Endothelial cell (in vitro differentiated cells): ENCODE results near the gene TFEB. TPM values are rescaled to one million over a fixed set of nuclear protein-coding genes. Genes with fewer than 3 reads are reported as not detected.

Source experiments
- DNase-seq: peaks from one replicate; pipeline ENCODE4 v3.0.0; 2021; ENCODE audit warnings: low spot score
- H3K27ac Mint-ChIP-seq: one replicate; pipeline ENCODE4 v1.8.0; 2021; ENCODE audit warnings: mixed read lengths, inconsistent platforms; ENCODE audit not compliant: unreplicated experiment
- H3K27me3 Mint-ChIP-seq: one replicate; pipeline ENCODE4 v1.8.0; 2021; ENCODE audit warnings: mild to moderate bottlenecking, moderate library complexity, mixed read lengths, inconsistent platforms; ENCODE audit not compliant: unreplicated experiment
- H3K36me3 Mint-ChIP-seq: one replicate; pipeline ENCODE4 v1.8.0; 2021; ENCODE audit warnings: mild to moderate bottlenecking, low read depth, mixed read lengths, inconsistent platforms; ENCODE audit not compliant: unreplicated experiment
- H3K4me1 Mint-ChIP-seq: one replicate; pipeline ENCODE4 v1.8.0; 2021; ENCODE audit warnings: mild to moderate bottlenecking, mixed read lengths, inconsistent platforms; ENCODE audit not compliant: unreplicated experiment
- H3K4me3 Mint-ChIP-seq: one replicate; pipeline ENCODE4 v1.8.0; 2021; ENCODE audit warnings: mild to moderate bottlenecking, mixed read lengths, inconsistent platforms; ENCODE audit not compliant: unreplicated experiment
- H3K9me3 Mint-ChIP-seq: one replicate; pipeline ENCODE4 v1.8.0; 2021; ENCODE audit warnings: mixed read lengths, inconsistent platforms; ENCODE audit not compliant: unreplicated experiment
- total RNA-seq: library from RNA; stranded (reverse); fragmentation: NEBNext Ultra II Directional; extraction: Animal tissue kit (Norgen Biotek cat#: 25700); gene quantifications from one replicate; pipeline ENCODE4 v1.2.1, GENCODE V29; 2021; ENCODE audit not compliant: unreplicated experiment
- TF ChIP-seq, protein P1 (sequence below): fragments of 200-600 bp; sonication (generic); IDR thresholded peaks from one replicate; pipeline ENCODE4 v1.5.0; 2021; ENCODE audit warnings: antibody characterized with exemption; ENCODE audit not compliant: unreplicated experiment

TFEB gene
- total RNA-seq, 1 donor from 2014 or later = 10.4 TPM

DNA sequence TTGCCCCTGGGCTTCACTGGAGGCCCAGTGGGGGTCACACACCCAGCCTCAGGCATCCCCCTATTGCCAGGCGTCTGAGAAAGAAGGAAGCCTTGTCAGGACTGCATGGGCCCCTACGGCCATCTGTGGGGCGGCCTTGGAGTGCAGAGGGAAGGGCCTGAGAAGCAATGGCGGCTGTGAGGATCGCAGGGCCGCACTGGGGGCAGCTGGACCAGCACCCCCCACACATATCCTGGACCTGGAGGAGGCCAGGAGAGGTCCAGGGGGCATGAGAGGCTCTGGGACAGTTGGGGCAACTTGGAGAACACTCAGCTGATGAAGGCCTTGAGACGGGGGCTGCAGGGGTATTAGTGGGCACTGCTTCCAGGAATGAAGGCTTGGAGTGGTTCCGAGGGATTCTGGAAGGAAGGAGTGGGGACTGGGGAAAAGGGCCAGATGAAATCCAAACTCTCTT is 80.7 kb downstream of the TFEB start:
- peak overlapping the region; percentile 95 for H3K27ac Mint-ChIP-seq
- H3K4me1 Mint-ChIP-seq = peaks cover 53% of the 10 kb centered on the region
- no peak overlapping the region for H3K4me3 Mint-ChIP-seq
- H3K9me3 Mint-ChIP-seq = no peaks in the 10 kb centered on the region
- no peak for DNase-seq
- H3K27me3 Mint-ChIP-seq = peaks cover 12% of the 10 kb centered on the region
- TF ChIP-seq, protein P1, sequence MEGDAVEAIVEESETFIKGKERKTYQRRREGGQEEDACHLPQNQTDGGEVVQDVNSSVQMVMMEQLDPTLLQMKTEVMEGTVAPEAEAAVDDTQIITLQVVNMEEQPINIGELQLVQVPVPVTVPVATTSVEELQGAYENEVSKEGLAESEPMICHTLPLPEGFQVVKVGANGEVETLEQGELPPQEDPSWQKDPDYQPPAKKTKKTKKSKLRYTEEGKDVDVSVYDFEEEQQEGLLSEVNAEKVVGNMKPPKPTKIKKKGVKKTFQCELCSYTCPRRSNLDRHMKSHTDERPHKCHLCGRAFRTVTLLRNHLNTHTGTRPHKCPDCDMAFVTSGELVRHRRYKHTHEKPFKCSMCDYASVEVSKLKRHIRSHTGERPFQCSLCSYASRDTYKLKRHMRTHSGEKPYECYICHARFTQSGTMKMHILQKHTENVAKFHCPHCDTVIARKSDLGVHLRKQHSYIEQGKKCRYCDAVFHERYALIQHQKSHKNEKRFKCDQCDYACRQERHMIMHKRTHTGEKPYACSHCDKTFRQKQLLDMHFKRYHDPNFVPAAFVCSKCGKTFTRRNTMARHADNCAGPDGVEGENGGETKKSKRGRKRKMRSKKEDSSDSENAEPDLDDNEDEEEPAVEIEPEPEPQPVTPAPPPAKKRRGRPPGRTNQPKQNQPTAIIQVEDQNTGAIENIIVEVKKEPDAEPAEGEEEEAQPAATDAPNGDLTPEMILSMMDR = no peak
- peaks cover 19% of the 10 kb centered on the region for H3K36me3 Mint-ChIP-seq

DNA sequence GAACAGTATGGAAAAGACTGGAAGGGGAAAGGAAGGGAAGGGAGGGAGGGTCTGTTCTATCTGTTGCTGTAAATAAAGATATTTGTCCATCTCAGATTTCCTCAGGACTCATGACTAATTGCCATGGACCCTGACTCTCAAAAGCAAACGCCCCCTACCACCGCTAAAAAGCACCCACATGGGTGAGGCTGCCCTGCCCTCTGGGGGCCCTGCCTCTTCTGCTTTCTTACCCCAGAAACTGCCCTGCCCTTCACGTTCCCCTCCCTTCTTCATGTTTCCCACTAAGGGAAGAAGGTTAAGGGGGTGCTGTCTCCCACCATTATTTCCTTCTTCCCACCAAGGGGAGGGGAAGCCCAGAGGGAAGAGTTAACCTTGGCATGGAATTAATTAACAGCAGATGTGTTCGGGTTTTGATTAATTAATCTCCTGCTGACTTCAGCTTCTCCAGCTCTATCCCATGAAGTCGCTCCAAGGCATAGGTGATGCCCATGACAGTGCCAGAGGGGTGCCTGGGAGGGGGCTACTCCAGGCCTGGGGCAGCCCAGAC is 81.2 kb downstream of the TFEB start:
- DNase-seq = no peak
- TF ChIP-seq, protein P1 = no peak
- Mint-ChIP-seq H3K36me3 (peaks cover 23% of the 10 kb centered on the region), H3K27ac (peak overlapping the region; percentile 30), H3K27me3 (peaks cover 12% of the 10 kb centered on the region), H3K4me3 (no peak overlapping the region), H3K9me3 (no peaks in the 10 kb centered on the region), H3K4me1 (peaks cover 53% of the 10 kb centered on the region)

DNA sequence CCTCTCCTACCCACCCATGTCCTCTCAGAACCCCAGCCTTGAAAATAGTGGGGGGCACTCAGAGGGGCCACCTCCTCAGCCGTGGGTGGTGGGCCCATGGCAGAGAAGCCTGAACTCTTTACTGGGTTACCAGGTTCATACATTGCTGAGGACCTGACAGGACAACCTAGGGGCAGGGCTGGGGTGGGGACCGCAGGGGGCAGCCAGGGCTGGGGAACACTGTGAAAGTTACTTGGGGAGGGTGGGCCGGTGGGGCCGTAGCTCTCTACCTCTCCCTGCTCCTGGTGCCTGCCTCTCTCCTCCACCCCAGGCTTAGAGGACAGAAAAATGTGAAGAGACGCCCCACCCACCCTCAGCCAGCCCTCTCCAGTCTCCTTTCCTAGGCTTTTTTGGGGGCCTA is 81.7 kb downstream of the TFEB start:
- peaks cover 24% of the 10 kb centered on the region for H3K36me3 Mint-ChIP-seq
- H3K27ac Mint-ChIP-seq = no peak overlapping the region
- H3K4me1 Mint-ChIP-seq = peaks cover 51% of the 10 kb centered on the region
- peaks cover 12% of the 10 kb centered on the region for H3K27me3 Mint-ChIP-seq
- no peak for DNase-seq
- TF ChIP-seq, protein P1 = no peak
- H3K9me3 Mint-ChIP-seq = no peaks in the 10 kb centered on the region
- H3K4me3 Mint-ChIP-seq = no peak overlapping the region

DNA sequence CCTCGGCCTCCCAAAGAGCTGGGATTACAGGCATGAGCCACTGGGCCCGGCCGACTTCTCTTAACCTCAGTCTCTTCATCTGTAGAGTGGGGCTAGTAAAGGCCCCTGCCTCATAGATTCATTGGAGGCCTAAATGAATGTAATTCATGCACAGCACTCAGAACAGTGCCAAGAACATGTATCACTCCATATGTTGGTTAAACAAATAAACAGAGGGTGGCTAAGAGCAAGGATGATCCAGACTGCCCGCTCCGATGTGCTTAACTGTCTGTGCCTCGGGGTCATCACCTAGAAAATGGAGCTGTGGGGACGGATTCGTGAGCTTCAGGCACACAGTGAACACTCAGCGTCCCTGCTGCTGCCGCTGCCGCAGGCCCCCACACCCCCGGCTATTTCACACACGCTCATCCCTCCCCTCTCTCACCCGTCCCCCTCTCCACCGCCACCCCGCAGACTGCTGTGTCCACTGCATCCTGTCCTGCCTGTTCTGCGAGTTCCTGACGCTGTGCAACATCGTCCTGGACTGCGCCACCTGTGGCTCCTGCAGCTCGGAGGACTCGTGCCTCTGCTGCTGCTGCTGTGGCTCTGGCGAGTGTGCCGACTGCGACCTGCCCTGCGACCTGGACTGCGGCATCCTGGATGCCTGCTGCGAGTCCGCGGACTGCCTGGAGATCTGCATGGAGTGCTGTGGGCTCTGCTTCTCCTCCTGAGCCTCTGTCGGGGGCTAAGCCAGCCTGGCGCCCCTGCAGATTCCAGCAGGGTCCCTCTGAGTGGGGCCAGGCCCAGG is 82.3 kb downstream of the TFEB start:
- Mint-ChIP-seq H3K4me1 (peaks cover 51% of the 10 kb centered on the region), H3K27ac (no peak overlapping the region)

More for the DNA sequence above, 82.3 kb downstream of the TFEB start:
- no peak for DNase-seq
- Mint-ChIP-seq H3K27me3 (peaks cover 12% of the 10 kb centered on the region), H3K9me3 (no peaks in the 10 kb centered on the region), H3K36me3 (peaks cover 29% of the 10 kb centered on the region), H3K4me3 (no peak overlapping the region)
- TF ChIP-seq, protein P1 = no peak
